HG03064 (cell line): ENCODE measurements around the gene RNF169.
"Not testable (repeated sequence)": the region's sequence is repeated elsewhere in the genome, so short reads cannot be mapped to it uniquely, and the experiment has no call there.

Experiments
- ATAC-seq: cut with Tn5 transposase; IDR thresholded peaks from one replicate; pipeline ENCODE4 v1.9.1; 2021; ENCODE audit warnings: low read depth; ENCODE audit not compliant: unreplicated experiment

The RNF169 gene

DNA sequence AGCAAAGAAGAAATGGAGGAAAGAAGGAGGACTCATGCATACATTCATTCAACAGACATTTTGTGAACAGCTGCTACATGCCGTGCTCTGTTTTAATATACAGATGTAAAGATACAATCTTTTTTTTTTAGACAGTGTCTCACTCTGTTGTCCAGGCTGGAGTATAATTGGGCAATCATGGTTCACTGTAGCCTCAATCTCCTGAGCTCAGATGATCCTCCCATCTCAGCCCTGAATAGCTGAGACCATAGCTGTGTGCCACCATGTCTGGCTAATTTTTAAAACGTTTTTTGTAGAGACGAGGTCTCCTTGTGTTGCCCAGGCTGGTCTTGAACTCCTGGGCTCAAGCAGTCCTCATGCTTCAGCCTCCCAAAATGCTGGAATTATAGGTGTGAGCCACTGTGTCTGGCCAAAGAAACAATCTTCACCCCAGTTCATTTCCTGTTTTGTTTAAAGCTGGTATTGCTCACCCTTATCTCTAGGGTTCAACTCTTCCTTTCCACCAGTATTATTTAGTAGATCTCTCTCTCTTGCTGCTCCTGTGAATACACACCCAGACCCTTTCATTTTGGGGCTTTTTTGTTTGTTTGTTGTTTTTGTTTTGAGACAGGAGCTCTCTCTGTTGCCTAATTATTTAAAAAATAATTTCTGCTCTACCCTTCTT lies 69.8 kb downstream of the RNF169 start:
- no peak for ATAC-seq

DNA sequence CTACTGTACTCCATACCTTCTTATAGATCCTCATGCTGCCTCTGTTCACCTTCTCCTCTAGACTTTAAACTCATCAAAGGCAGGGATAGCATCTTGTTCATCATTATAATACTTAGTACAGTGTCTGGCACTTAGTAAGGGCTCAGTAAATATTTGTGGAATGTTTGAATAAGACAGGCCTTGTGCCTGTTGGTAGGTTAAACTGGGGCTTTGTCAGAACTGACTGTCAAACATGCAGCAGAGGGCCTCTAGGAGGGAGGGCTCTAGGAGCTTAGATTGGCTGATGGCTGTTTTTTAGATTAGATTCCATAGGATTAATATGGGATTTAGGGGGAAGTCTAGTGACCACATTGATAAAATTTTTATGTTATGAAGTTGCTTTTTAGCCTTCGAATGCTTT lies 70.8 kb downstream of the RNF169 start:
- ATAC-seq, result no peak

DNA sequence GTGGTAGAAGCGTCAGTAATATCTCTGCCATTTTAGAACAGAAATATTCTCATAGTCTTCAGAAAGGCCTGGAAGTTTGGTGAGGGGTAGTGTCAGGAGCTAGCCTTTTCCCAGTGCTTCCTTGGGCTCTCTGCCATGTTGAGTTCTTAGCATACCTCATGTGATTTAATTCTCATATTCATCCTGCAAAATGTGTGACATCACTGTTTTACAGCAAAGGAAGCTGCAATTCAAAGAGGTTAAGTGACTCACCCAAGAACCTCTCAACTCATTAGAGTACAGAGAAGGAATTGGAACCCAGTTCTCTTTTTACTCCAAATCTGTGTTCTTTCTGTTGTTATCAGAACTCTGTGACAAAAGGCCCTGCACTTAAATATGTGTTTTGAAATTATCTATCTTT lies 72.1 kb downstream of the RNF169 start:
- ATAC-seq, result no peak

DNA sequence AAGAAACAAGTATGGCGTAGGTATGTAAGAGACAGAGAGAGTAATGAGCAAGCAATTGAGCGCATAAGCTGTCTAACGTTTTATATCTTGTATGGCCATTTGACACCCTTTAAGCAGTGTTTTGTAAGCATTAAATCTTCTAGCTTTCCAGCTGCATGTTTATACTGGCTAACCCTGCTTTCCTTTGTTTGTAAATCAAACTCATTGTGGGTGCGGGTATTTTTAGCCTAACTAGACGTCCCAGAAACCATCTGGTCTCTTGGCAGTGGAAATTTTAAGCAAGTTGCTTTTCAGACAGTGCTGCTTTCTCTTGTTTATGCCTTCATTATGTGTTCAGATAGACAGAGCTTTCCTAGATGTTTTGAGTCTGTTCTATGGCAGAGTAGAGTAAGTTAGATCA lies 73.5 kb downstream of the RNF169 start:
- no peak for ATAC-seq

DNA sequence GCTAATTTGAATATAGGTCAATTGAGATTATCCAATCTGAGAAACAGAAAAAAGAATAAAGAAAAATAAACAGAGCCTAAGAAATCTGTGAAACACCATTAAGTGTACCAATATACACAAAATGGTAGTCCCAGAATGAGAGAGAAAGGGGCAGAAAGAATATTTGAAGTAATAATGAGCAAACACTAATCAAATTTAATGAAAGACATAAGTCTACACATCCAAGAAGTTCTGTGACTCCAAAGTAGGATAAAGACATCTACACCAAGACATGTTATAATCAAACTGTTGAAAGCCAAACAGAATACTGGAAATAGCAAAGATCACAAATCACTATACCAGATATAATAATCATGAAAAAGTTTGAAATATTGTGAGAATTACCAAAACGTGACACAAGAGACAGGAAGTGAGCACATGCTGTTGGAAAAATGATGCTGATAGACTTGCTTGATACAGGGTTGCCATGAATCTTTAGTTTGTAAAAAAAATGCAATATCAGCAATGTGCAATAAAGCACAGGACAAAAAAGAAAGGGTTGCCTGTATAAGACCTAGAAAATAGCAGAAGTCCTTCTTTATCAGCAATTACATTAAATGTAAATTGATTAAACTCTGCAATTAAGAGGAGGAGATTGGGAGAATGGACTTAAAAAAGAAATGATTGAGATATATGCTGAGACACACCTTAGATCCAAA lies 75.8 kb downstream of the RNF169 start:
- no peak for ATAC-seq

DNA sequence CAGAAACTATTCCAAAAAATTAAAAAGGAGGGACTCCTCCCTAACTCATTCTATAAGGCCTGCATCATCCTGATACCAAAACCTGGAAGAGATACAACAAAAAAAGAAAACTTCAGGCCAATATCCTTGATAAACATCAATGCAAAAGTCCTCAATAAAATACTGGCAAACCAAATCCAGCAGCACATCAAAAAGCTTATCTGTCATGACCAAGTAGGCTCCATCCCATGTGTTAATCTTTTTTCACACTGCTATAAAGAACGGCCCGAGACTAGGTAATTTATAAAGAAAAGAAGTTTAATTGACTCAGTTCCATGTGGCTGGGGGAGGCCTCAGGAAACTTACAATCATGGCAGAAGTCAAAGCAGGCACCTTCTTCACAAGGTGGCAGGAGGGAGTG lies 76.9 kb downstream of the RNF169 start:
- ATAC-seq, result not testable (repeated sequence)

DNA sequence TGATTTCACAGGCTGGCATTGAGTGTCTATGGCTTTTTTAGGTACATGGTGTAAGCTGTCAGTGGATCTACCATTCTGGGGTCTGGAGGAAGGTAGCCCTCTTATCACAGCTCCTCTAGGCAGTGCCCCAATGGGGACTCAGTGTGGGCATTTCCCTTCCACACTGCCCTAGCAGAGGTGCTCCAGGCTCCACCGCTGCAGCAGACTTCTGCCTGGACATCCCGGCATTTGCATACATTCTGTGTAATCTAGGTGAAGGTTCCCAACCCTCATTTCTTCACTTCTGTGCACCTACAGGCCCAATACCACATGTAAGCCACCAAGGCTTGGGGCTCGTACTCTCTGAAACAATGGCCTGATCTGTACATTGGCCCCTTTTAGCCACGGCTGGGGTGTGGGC lies 78.3 kb downstream of the RNF169 start:
- ATAC-seq, result no peak

DNA sequence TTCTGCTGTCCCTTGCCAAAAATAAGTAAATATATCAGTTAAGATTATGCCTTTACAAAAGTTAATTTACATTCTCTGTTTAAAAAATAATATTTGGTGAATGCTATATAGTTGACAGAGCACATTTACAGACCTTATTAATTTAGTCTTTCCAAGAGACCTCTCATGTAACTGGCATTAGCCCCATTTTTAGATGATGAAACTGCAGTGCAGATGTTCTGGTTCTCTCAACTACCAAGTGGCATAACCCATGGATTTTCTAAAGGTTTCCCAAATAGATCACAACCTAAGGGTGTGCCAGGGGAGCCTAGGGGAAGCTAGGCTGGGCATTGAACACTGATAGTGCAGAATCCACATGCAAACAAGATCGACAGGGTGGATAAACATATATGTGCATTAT lies 88.5 kb downstream of the RNF169 start:
- no peak for ATAC-seq

DNA sequence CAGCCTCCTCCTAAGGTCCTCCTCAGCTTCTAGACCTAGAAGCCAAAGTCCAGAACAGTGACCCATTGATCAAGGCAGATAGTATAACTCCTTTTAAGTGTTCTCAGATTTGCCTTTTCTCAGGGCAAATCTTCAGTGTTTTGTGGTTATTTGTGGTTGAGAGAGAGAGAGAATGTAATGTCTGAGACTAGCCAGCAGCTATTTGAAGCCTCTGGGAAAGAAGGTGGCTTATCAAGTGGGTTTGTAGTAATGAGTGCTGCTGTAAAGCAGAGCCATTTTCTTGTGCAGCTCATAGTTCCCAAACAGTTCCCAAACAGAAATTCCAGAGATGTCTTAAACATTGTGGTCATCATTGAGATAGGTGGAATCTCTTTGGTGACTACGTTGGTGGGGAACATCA lies 89.5 kb downstream of the RNF169 start:
- no peak for ATAC-seq

DNA sequence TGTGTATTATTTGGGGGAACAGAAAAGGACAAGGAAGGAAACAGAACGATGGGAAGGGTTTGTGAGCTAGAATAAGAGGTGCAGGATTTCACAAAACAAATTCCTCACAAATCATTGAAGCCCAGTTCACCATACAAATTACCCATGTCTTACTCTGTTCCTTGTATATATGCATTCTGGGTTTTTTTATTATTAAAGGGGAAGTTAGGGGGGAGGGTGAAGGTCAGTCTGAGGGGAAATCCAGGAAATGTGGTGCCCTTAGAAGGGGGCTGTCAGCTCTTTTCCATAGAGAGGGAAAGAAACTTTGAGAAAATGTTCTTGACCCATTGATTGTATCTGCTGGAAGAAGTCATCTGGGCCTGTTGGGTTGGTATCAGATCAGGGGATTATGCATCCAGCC lies 90.8 kb downstream of the RNF169 start:
- ATAC-seq, result no peak

DNA sequence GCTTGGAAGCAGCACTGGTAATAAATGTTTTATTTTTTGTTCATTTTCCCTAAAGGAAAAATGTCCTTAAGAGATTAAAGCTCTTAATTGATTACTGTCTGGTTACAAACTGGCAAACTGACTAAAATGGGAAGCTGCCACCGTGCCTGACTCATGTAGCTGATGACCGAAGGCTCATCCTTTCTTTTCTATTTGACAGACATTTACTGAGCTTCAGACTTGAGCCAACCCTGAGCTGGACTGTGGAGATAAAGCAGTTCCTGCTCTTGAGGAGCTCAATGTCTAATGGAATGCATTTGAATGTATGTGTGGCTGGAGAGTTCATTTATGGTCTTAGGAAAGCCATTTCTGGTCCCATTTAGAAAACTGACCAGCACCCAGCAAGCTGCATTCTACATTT lies 91.3 kb downstream of the RNF169 start:
- ATAC-seq, result no peak

DNA sequence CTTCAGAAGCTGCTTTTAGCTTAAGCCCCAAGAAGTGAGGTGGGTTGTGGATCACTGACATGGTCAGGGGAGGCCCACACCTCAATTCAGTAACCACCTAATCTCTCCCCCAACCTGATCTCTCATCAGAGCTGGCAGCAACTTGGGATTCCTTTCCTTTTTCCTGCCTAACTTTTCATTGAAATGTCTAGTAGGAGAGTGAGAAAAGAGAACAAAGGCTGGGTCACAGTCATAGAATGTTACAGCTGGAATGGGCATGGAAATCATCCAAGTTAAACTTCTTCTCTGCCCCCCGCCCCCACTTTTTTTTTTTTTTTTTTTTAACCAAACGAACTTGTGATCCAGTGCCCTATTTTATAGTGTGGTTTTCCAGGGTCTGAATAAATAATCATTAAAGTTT lies 91.8 kb downstream of the RNF169 start:
- no peak for ATAC-seq

DNA sequence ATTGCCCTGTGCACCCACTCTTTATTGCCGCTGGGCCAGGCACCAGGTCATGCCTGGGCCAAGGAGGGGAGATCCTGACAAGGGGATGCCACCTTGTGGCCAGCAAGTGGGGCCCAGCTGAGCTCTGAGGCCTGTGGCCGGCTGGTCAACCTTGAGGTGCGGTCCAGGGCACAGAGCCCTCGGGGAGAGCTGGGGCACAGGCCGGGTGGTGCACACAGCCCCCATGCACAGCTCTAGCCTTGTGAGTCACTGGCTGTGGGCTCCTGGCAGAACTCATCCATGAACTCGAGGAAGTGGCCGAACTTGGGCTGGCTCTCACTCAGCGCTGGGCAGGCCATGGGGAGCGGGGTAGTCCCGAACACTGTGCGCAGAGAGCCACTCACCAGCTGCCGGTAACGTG lies 94.3 kb downstream of the RNF169 start:
- no peak for ATAC-seq

DNA sequence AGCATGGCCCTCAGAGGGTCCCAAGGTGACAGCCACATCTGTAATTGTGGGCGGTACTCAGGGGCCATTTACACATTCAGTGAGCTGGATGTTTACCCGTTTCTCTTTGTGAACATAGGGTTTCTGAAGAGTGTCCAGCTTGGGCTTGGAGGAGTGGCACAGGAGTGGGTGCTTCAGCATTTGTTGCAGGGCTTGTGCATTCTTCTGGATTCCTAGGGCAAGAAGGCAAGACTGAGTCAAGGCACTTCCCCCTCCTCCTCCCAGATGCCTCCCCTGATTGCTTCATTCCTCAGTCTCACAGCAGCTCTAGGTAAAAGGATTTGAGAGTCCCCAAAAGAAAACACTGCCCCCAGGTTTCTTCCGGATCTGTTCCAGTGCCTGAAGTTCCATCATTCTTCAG lies 95.4 kb downstream of the RNF169 start:
- ATAC-seq, result no peak

DNA sequence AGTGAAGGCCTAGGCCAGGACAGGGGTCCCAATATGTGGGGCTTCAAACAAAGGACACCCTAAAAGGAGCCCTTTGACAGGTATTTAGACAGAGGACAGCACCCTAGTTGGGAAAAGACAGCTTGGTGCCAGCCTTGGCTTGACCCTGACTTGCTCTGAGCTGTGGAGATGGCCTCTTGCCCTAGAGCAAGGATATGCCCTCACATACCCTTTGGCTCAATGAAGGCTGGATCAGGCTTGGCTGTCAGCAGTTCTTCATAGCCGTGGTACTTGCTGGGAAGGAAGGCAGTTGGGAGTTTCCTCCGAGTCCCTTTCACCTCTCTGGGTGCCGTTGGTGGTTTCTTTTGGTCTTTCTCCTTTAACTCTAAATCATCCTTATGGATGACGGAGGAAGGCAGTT lies 96.2 kb downstream of the RNF169 start:
- no peak for ATAC-seq

DNA sequence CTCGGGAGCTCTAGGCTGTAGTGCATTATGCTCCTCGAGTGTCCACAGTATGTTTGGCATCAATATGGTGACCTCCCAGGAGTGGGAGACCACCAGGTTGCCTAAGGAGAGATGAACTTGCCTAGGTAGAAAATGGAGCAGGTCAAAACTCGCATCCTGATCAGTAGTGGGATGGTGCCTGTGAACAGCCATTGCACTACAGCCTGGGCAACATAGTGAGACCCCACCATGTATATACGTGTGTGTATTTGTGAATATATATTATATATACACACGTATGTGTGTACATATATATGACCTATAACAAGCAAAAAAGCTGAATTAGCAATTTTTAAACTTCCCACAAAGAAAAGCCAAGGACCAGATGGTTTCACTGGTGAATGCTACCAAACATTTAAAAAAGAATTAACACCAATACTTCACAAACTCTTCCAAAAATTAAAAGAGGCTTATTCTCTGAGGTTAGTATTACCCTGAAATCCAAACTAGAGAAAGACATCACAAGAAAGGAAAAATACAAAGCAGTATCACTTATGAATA lies 97.4 kb downstream of the RNF169 start:
- ATAC-seq, result no peak

DNA sequence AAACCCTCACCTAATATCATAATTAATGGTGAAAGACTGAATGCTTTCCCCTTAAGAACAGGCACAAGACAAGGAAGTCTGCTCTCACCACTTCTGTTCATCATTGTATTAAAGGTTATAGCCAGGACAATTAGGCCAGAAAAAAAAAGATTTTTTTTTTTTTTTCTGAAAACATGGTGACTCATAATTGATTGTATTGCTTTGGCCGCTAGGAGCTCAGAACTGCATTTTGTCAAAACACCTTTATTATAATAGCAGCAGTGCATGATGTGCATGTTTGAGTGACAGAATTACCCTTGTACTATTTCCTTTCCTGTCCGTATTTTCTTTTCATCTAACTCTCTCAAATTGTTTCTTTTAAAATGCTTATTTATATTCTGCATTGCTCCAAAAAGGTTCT lies 98.1 kb downstream of the RNF169 start:
- ATAC-seq, result no peak

DNA sequence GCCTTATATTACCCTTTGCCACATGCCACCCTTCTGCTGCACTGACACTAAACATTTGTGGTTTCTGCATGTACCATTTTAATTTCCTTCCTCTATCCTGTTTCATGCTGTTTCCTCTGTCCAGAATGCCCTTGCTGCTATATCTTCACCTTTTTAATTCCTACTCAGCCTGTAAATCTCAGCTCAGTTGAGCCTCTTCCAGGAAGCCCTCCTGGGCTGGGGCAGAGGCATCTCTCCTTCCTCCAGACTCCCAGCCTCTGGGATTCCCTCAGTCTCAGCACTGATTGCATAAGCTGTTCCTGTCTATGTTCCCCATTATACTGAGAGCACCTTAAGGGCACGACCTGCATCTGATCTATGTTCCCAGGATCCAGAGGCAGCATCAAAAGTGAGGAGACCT lies 98.7 kb downstream of the RNF169 start:
- no peak for ATAC-seq

DNA sequence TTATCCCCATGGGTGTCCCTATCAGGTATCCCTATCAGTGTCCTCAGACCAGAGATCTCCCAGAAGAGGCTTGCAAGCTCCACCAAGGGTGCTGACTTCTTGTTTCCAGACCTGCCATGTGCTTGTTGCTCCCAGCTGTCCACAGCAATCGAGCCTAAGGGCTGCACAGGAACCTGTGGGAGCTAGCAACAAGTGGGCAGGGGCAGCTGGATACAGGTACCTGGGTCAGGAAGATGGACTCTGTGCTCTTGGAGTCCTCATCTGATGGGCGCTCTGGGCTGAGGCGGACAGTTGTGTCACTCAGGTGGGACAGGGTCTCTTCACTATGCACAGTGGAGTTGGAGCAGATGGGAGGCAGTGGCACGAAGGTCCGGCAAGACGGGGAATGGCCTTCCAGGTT lies 99.2 kb downstream of the RNF169 start:
- no peak for ATAC-seq

DNA sequence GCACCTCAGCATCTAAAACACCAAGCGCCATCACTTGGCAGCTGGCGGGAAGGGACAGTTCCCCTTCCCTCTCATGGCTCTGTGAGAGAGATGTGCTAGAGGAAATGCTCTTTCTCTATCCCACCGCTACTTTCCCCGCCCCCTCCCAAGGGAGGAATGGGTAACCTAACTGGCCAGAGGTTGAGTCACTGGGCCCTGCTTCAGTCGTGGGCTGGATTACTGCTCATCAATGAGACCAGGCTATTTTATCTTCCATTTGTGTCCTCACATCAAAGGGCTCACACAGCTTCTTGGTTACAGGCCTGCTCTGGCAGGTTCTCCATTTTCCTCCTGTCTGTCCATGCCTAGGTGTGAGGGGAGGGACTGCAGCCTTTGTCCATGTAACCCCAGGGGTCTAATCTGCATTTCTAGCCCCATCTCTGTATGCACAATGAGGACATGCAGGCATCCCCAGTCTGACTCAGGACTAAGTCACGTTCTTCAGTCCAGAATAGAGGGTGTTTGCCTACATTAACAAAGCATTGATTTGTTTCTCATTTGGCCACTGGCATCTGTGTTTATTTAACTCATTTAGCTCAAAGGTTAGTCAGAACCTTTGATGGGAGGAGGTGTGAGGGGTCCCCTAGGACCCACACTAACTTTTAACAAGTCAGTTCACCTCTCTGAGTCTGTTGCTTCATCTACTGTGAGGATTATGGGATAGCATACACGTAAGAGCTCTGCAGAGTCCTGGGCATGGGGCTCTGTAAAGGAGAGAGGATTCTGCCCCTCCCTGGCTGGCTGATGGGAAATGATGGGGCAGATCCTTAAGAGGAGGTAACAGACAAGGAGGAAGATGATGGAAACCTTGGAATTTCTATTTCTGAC lies 101.1 kb downstream of the RNF169 start:
- no peak for ATAC-seq

DNA sequence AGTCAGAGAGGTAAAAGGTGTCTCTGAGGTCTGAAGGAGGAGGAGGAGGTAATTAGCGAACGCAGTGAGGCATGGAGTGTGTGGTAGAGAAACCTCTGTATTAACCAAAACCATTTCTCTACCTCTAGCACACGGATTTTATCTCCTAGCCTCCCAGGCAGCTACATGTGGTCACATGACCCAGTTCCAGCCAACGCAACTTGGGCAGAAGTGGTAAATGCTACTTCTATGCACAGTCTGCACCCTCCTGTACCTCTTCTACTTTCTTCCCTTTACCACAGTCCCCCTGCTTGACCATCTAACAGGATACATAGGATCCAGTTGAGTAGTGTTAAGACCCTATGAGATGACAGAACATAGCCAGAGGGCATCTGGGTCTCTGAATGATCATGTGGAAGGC lies 104.6 kb downstream of the RNF169 start:
- ATAC-seq, result no peak
